Natural killer cell (primary cell): ENCODE data around the gene NUP42. TPM values are rescaled to one million over a fixed set of nuclear protein-coding genes. Genes with fewer than 3 reads are reported as not detected.

Source experiments
- ATAC-seq, 3 donors: fragments of 150-1000 bp in 2 of 3; fragments of 200-7000 bp in 1 of 3; cut with Tn5 transposase; 1 replicate in 1 of 3; 2 replicates in 2 of 3; pipeline ENCODE4 v1.10.0; 2021; ENCODE audit warnings: mild to moderate bottlenecking in 2 of 3, moderate library complexity in 2 of 3
- DNase-seq, 2 donors: peaks; one replicate each; pipeline versions ENCODE4 v3.0.0 to v3.0.0-alpha.2; 2013 to 2021; ENCODE audit warnings: mixed read lengths in 1 of 2
- H3K27ac ChIP-seq: one replicate; pipeline ENCODE4 v1.5.1; 2013; ENCODE audit warnings: mild to moderate bottlenecking, low read length
- H3K27me3 ChIP-seq: one replicate; pipeline ENCODE4 v1.6.1; 2013; ENCODE audit warnings: low read length; ENCODE audit not compliant: control insufficient read depth, insufficient read depth
- H3K36me3 ChIP-seq: one replicate; pipeline ENCODE4 v1.6.1; 2013; ENCODE audit warnings: low read length; ENCODE audit not compliant: control insufficient read depth, insufficient read depth
- H3K4me1 ChIP-seq: one replicate; pipeline ENCODE4 v1.6.1; 2013; ENCODE audit warnings: low read length; ENCODE audit not compliant: control insufficient read depth, insufficient read depth
- H3K4me3 ChIP-seq: one replicate; pipeline ENCODE4 v1.5.1; 2013; ENCODE audit warnings: low read length
- H3K9me3 ChIP-seq: one replicate; pipeline ENCODE4 v1.6.1; 2013; ENCODE audit warnings: low read length; ENCODE audit not compliant: control insufficient read depth, insufficient read depth
- H3K27ac Mint-ChIP-seq, 2 donors: one replicate each; pipeline ENCODE4 v1.8.0; 2022; ENCODE audit warnings: mild to moderate bottlenecking in 2 of 2, mixed read lengths in 2 of 2, moderate library complexity in 1 of 2
- H3K27me3 Mint-ChIP-seq, 2 donors: one replicate each; pipeline ENCODE4 v1.8.0; 2022; ENCODE audit warnings: low read depth in 2 of 2, mixed read lengths in 2 of 2
- H3K36me3 Mint-ChIP-seq: one replicate; pipeline ENCODE4 v1.8.0; 2022; ENCODE audit warnings: mixed read lengths
- H3K4me1 Mint-ChIP-seq, 2 donors: one replicate each; pipeline ENCODE4 v1.8.0; 2022; ENCODE audit warnings: mixed read lengths in 2 of 2
- H3K4me3 Mint-ChIP-seq: one replicate; pipeline ENCODE4 v1.8.0; 2022; ENCODE audit warnings: mild to moderate bottlenecking, moderate library complexity, mixed read lengths
- H3K9me3 Mint-ChIP-seq, 2 donors: one replicate each; pipeline ENCODE4 v1.8.0; 2022; ENCODE audit warnings: mixed read lengths in 2 of 2
- WGBS: methylation state at CpG from one replicate; pipeline ENCODE4 v1.1.7; 2013; ENCODE audit warnings: missing lambda C conversion rate; ENCODE audit not compliant: insufficient coverage; 5-methylcytosine and 5-hydroxymethylcytosine counted together
- intact Hi-C: fragments of 100-400 bp; cut with micrococcal nuclease; formaldehyde crosslinking; loops from one replicate; pipeline ENCODE4 v1.14.2; 2022
- total RNA-seq, 4 donors: library from RNA; stranded (reverse); fragments of 120-200 nt in 1 of 4; gene quantifications; one replicate each; pipeline versions ENCODE4 v1.2.3 to v1.2.4, GENCODE V29; 2013 to 2022
- TF ChIP-seq, protein P1 (sequence below): fragments of 200-600 bp; IDR thresholded peaks from one replicate; pipeline ENCODE4 v1.8.0; 2022; ENCODE audit warnings: antibody characterized with exemption

Gene NUP42
- total RNA-seq, 3 donors from 2014 or later (not counting 1 experiment from before 2014, with no cell fraction given), result 37.5 to 41.6 (median 40.2) TPM

DNA sequence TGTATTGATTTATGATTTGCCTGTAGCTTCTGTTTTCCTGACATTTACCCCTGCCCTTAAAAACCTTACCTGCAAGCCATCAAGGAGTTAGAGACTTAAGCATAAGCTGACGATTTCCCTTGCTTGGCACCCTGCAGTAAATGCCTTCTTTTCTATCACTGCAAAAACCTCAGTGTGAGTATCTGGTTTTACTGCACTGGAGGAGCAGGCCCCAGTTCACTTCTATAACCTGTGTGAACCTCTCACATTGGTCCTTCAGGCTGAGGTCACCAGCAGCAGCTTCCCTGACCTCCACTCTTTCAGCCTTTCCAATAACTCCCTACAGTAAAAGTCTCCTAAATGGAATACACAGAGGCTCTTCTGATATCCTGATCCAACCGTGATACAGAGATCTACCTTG lies 30.5 kb downstream of the NUP42 start:
- intact Hi-C loops, result no loop called here
- Histone ChIP-seq H3K4me1 (no peaks in the 10 kb centered on the region), H3K36me3 (no peaks in the 10 kb centered on the region), H3K27ac (no peak overlapping the region), H3K4me3 (no peak overlapping the region), H3K27me3 (no peaks in the 10 kb centered on the region), H3K9me3 (no peaks in the 10 kb centered on the region)
- ATAC-seq (no peak), DNase-seq (no peak)
- H3K27me3 Mint-ChIP-seq, result peaks cover 22 to 44% of the 10 kb centered on the region in 2 donors
- H3K4me3 Mint-ChIP-seq, result no peak overlapping the region
- no peaks in the 10 kb centered on the region for H3K4me1 Mint-ChIP-seq
- 86% methylated on average over 2 of the region's 2 CpGs for WGBS
- TF ChIP-seq, protein P1, sequence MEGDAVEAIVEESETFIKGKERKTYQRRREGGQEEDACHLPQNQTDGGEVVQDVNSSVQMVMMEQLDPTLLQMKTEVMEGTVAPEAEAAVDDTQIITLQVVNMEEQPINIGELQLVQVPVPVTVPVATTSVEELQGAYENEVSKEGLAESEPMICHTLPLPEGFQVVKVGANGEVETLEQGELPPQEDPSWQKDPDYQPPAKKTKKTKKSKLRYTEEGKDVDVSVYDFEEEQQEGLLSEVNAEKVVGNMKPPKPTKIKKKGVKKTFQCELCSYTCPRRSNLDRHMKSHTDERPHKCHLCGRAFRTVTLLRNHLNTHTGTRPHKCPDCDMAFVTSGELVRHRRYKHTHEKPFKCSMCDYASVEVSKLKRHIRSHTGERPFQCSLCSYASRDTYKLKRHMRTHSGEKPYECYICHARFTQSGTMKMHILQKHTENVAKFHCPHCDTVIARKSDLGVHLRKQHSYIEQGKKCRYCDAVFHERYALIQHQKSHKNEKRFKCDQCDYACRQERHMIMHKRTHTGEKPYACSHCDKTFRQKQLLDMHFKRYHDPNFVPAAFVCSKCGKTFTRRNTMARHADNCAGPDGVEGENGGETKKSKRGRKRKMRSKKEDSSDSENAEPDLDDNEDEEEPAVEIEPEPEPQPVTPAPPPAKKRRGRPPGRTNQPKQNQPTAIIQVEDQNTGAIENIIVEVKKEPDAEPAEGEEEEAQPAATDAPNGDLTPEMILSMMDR, result no peak
- no peak overlapping the region for H3K27ac Mint-ChIP-seq
- H3K36me3 Mint-ChIP-seq, result no peaks in the 10 kb centered on the region
- no peaks in the 10 kb centered on the region for H3K9me3 Mint-ChIP-seq

DNA sequence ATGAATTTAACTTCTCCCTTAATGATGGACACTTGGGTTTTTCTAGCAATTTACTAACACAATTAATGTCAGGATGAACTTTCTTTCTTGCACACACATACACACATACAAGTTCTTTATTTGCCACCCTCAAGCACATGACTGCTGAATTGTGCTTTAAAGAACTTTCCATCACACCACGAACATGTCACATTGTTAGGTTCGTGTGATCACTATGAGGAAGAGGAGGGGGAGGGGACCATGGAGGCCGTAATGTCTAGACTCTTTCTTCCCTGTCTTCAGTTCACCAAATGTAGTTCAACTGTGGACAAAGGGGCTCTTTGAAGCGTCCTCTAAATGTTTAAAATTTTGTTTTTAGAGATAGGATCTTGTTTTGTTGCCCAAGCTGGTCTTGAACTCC lies 31.0 kb downstream of the NUP42 start:
- no CpG with 5 or more reads among the region's 4 CpGs for WGBS
- Histone ChIP-seq H3K4me1 (no peaks in the 10 kb centered on the region), H3K27me3 (no peaks in the 10 kb centered on the region), H3K4me3 (no peak overlapping the region), H3K36me3 (no peaks in the 10 kb centered on the region), H3K27ac (no peak overlapping the region), H3K9me3 (no peaks in the 10 kb centered on the region)
- no peak for ATAC-seq
- TF ChIP-seq, protein P1, result no peak
- Mint-ChIP-seq H3K27ac (no peak overlapping the region), H3K27me3 (peaks cover 22 to 39% of the 10 kb centered on the region in 2 donors), H3K4me3 (no peak overlapping the region), H3K36me3 (no peaks in the 10 kb centered on the region), H3K9me3 (no peaks in the 10 kb centered on the region), H3K4me1 (no peaks in the 10 kb centered on the region)
- intact Hi-C loops, result no loop called here
- no peak for DNase-seq

- DNase-seq, result no peak
- H3K4me3 ChIP-seq, result no peak overlapping the region
- no peaks in the 10 kb centered on the region for H3K36me3 ChIP-seq
- no peaks in the 10 kb centered on the region for H3K4me1 Mint-ChIP-seq
- WGBS, result 96% methylated on average over 11 of the region's 11 CpGs
- no peaks in the 10 kb centered on the region for H3K9me3 Mint-ChIP-seq
- H3K27ac ChIP-seq, result no peak overlapping the region
- H3K27ac Mint-ChIP-seq, result no peak overlapping the region
- TF ChIP-seq, protein P1, result no peak
- no peaks in the 10 kb centered on the region for H3K9me3 ChIP-seq
- ATAC-seq, result no peak
- no peaks in the 10 kb centered on the region for H3K4me1 ChIP-seq
- no peaks in the 10 kb centered on the region for H3K27me3 ChIP-seq
- intact Hi-C loops, result no loop called here
- peaks cover 21 to 35% of the 10 kb centered on the region in 2 donors for H3K27me3 Mint-ChIP-seq
- no peaks in the 10 kb centered on the region for H3K36me3 Mint-ChIP-seq
- no peak overlapping the region for H3K4me3 Mint-ChIP-seq
Measured at GRCh38 chr7:23213755-23214154, 31.9 kb downstream of the NUP42 start.

GRCh38 chr7:23214423-23214822 lies 32.6 kb downstream of the NUP42 start:
- peaks cover 21 to 41% of the 10 kb centered on the region in 2 donors for H3K27me3 Mint-ChIP-seq
- 91% methylated on average over 5 of the region's 5 CpGs for WGBS
- H3K4me1 Mint-ChIP-seq, result no peaks in the 10 kb centered on the region
- intact Hi-C loops, result no loop called here
- H3K4me3 Mint-ChIP-seq, result no peak overlapping the region
- no peak for DNase-seq
- no peaks in the 10 kb centered on the region for H3K9me3 Mint-ChIP-seq
- H3K36me3 ChIP-seq, result no peaks in the 10 kb centered on the region
- H3K4me3 ChIP-seq, result no peak overlapping the region
- no peak overlapping the region for H3K27ac ChIP-seq
- no peaks in the 10 kb centered on the region for H3K36me3 Mint-ChIP-seq
- no peaks in the 10 kb centered on the region for H3K4me1 ChIP-seq
- no peaks in the 10 kb centered on the region for H3K9me3 ChIP-seq
- H3K27me3 ChIP-seq, result no peaks in the 10 kb centered on the region
- TF ChIP-seq, protein P1, result no peak
- no peak for ATAC-seq
- no peak overlapping the region for H3K27ac Mint-ChIP-seq
